RPMI7951 (cell line): ENCODE results near the gene NKX2-4. TPM values are rescaled to one million over a fixed set of nuclear protein-coding genes. Genes with fewer than 3 reads are reported as not detected.
"Not testable (repeated sequence)": the region's sequence is repeated elsewhere in the genome, so short reads cannot be mapped to it uniquely, and the experiment has no call there.

Source experiments
- DNase-seq: peaks from one replicate; pipeline ENCODE4 v3.0.0-alpha.2; 2012; ENCODE audit warnings: low read depth
- total RNA-seq: library from RNA; depleted of rRNA; stranded (reverse); fragments of >200 nt; shearing (Covaris generic); gene quantifications from 2 replicates; pipeline ENCODE4 v1.2.3, GENCODE V29; 2014

NKX2-4 gene
- total RNA-seq, 1 experiment from 2014 or later: not detected

- no peak for DNase-seq
These were observed 3.4 kb downstream of the NKX2-4 start for GRCh38 chr20:21393816-21394519.

- DNase-seq: no peak
These were observed 4.2 kb downstream of the NKX2-4 start for GRCh38 chr20:21393166-21393565.

- DNase-seq: no peak
These were observed 5.4 kb downstream of the NKX2-4 start for GRCh38 chr20:21391972-21392352.

GRCh38 chr20:21391185-21391971, 5.9 kb downstream of the NKX2-4 start:
- no peak for DNase-seq

- no peak for DNase-seq
These were observed 6.6 kb downstream of the NKX2-4 start for GRCh38 chr20:21390768-21391167.

- DNase-seq: no peak
These were observed 8.0 kb downstream of the NKX2-4 start for GRCh38 chr20:21389368-21389767.

GRCh38 chr20:21388566-21388965, 8.8 kb downstream of the NKX2-4 start:
- no peak for DNase-seq

- no peak for DNase-seq
These were observed 9.8 kb downstream of the NKX2-4 start for GRCh38 chr20:21387528-21387927.

GRCh38 chr20:21386111-21386510, 11.2 kb downstream of the NKX2-4 start:
- DNase-seq: no peak

GRCh38 chr20:21384308-21384892, 12.9 kb downstream of the NKX2-4 start:
- DNase-seq: no peak

- no peak for DNase-seq
These were observed 15.7 kb downstream of the NKX2-4 start for GRCh38 chr20:21381619-21382018.

GRCh38 chr20:21380711-21381110, 16.6 kb downstream of the NKX2-4 start:
- DNase-seq: no peak

GRCh38 chr20:21378259-21378658, 19.1 kb downstream of the NKX2-4 start:
- no peak for DNase-seq

GRCh38 chr20:21377701-21378100, 19.6 kb downstream of the NKX2-4 start:
- no peak for DNase-seq

- DNase-seq: no peak
These were observed 20.7 kb downstream of the NKX2-4 start for GRCh38 chr20:21376626-21377025.

GRCh38 chr20:21373436-21373835, 23.9 kb downstream of the NKX2-4 start:
- no peak for DNase-seq

GRCh38 chr20:21372016-21372415, 25.3 kb downstream of the NKX2-4 start:
- no peak for DNase-seq

GRCh38 chr20:21371193-21371592, 26.1 kb downstream of the NKX2-4 start:
- DNase-seq: no peak

- DNase-seq: no peak
These were observed 28.5 kb downstream of the NKX2-4 start for GRCh38 chr20:21368791-21369190.

- not testable (repeated sequence) for DNase-seq
These were observed 31.1 kb downstream of the NKX2-4 start for GRCh38 chr20:21366273-21366672.

GRCh38 chr20:21365771-21366170, 31.6 kb downstream of the NKX2-4 start:
- no peak for DNase-seq

GRCh38 chr20:21364413-21364812, 32.9 kb downstream of the NKX2-4 start:
- no peak for DNase-seq

- DNase-seq: no peak
These were observed 36.1 kb downstream of the NKX2-4 start for GRCh38 chr20:21361266-21361665.
